IPS DF 19.7 (cell line): Measurements from ENCODE around the gene CPZ.

Source experiments
- DNase-seq: peaks from one replicate; pipeline ENCODE4 v3.0.0-alpha.2; 2013; ENCODE audit warnings: low read depth, low spot score

Gene CPZ

DNA sequence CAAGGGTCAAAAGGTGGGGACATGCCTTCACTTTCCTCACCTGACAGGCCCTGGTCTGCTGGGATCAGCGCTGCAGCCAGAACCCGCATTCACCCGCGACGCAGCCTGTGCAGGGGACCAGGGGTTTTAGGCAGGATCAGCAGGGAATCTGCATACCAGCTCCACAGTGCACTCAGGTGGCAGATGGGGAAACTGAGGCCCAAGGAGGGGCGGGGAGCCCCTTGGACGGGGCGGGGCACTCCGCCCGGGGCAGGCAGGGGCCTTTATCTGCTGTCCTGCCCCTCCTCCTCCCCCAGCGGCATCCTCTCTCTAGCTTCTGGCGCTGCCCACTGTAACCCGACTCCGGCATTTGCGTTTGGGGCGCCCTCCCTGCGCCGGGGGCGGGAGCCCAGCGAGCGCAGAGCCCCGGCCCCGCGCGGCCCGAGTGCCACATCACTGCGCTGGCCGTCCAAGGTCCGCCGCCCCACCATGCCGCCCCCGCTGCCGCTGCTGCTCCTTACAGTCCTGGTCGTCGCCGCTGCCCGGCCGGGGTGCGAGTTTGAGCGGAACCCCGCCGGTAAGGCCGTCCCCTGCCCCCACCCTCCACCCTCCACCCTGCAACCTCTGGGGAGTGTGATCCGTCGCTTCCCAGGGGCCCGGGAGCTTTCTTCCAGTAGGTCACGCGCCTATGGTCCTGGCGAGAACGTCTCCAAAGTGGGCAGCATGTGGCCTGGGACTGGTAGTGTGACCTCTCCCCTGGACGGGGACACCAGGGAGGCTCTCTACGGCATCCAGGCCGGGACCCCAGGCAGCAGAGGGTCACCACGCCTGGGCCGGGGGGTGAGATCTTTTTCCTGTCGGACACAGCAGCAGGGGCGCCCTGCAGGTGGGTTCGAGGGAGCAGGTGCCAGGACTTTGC is at the start of gene CPZ:
CPZ (plus strand) TSS at position 400 of the 898 bp plus-strand sequence; CDS start at position 469, 69 bp downstream.
- no peak for DNase-seq

DNA sequence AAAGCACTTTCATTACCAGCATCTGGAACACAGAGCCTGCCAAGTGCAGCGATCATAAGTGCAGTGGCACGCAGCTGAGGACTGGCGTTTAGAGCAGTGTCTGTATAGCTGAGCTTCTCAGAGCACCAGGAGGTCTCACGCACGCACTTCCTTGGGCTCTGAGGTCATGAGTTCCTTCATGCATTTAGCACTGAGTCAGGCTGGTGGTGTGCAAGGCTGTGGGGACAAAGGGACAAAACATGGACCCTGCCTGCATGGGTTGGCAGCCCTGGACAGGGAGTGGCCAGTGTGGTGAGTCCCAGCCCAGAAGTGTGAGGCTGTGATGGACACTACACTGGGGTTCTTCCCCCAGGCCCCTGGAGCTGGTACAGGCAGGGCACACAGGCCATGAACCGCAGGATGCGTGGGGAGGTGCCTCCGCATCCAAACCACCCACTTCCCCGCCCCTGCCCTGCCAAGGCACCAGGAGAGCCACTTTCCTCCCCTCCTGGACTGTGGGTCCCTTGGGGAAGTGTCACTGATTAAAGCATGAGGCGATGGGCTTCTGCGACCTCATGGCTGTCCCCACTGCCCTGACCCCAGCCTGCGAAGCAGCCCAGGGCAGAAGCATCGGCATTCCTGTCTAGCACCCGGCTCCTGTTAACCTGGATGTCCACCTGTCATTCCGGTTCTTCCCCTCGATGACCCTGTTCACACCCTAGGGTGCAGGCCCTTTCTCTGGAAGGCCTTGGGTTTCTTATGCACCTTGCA is 49.6 kb upstream of the CPZ start:
- no peak for DNase-seq

DNA sequence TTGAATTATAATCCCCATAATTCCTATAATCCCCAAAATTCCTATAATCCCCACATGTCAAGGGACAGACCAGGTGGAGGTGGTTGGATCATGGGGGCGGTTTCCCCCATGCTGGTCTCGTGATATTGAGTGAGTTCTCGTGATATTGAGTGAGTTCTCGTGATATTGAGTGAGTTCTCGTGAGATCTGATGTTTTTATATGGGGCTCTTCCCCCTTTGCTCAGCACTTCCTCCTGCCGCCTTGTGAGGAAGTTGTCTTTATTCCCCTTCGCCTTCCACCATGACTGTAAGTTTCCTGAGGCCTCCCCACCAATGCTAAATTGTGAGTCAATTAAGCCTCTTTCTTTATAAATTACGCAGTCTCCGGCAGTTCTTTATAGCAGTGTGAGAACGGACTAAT is 48.9 kb upstream of the CPZ start:
- DNase-seq: no peak

DNA sequence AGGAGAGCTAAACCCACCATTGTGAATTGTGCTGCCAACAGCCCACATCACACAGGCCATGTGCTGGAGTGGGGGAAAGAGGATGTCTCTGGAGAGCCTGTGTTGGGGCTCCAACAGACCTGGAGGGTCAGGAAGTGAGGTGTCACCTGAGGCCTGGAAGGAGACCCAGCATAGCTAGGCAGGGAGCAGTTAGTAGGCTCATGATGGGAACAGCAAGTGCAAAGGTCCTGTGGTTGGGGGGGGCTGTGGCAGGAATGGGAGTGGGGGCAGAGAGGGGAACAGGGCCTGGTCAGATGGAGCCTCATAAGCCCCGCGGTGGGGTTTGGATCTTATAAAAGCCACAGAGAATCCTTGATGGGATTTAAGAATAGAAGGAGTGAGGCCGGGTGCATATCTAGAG is 48.3 kb upstream of the CPZ start:
- DNase-seq: no peak

DNA sequence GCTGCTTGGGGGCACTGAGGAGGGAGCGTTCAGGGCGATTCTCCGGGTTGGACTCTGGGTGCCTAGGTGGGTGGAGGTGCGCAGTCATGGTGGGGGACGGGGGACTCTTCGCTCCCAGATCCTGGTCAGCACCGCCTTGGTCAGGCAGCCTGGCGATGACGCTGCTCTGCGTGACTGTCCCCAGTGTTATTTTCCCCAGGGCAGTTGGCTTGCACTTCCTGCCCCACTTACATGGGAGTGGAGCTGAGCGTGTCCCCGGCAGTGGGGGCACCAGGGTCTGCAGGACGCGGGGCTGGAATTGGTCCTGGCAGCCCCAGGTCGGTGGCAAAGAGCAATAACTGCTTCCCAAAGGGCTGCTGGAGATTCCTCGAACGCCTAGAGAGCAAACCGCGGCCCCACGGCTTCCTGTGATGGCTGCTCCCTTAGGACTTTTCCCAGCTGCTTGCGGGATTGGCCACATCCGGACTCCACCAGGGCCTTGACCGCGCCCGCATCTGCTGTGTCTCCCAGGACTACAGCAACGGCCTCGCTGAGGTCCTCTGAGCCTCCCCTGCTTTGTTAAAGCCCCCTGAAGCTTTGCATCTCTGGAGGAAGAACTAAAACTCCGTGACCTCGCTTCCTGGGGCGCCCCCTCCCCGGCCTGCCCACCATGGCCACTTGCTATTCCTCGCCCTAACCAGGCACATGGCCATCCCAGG is 47.7 kb upstream of the CPZ start:
- DNase-seq: no peak

DNA sequence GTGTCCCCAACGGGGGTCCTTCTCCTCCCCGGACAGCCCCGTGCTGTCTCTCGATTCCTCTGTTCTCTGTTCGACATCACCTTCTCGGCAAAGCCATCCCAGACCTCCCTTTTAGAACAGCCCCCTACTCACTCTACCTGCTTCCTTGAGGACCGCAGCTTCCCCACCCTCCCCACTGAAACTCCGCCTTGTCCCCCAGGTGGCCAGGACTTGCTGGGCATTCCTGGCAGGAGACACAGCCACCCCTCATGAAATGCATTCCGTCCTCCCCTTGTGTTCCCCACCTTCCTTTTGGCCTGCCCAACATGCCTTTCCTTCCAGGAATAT is 47.2 kb upstream of the CPZ start:
- DNase-seq: no peak

DNA sequence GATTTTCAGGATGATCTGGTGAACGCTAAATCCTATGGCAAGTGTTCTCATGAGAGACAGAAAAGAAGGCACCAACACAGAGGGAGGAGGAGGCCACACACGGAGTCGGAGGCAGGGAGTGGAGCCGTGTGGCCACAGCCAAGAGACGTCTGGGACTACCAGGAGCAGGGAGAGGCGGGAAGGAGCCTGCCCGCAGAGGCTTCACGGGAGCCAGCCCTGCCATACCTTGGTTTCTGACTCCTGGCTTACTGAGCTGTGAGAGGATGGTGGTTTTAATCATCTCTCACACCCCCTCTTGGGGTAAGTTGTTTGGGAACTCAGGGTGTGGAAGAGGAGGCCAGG is 45.8 kb upstream of the CPZ start:
- no peak for DNase-seq

DNA sequence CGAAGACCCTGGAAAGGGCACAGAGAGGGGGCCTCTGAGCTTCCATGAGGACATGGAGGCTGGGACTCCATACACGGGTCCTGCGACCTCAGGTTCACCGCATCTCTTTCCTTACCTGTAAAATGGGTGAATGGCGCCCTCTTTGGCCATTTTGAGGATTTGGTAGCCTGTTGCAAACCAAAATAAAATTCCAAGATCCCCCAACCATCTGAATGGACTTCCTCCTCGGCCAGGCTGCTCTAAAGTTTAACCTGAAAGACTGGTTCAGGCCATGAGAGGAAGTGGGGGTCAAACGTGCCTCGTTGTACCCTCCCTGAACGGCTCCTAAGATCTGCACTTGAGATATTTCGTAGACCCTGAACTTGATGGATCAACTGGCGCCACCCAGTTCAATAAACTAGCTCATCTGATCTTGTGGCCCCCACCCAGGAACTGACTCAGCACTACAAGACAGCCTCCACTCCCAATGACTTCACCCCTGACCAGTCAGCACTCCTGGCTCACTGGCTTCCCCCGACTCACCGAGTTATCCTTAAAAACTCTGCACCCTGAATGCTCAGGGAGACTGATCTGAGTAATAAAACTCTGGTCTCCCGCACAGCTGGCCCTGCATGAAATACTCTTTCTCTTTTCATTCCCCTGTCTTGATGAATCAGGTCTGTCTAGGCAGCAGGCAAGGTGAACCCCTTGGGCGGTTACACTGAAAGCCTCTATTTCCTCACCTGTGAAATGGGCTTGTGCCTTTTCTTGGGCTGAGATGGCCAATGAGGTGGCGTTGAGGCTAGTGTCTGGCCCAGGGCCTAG is 45.3 kb upstream of the CPZ start:
- peak; percentile 25 for DNase-seq

DNA sequence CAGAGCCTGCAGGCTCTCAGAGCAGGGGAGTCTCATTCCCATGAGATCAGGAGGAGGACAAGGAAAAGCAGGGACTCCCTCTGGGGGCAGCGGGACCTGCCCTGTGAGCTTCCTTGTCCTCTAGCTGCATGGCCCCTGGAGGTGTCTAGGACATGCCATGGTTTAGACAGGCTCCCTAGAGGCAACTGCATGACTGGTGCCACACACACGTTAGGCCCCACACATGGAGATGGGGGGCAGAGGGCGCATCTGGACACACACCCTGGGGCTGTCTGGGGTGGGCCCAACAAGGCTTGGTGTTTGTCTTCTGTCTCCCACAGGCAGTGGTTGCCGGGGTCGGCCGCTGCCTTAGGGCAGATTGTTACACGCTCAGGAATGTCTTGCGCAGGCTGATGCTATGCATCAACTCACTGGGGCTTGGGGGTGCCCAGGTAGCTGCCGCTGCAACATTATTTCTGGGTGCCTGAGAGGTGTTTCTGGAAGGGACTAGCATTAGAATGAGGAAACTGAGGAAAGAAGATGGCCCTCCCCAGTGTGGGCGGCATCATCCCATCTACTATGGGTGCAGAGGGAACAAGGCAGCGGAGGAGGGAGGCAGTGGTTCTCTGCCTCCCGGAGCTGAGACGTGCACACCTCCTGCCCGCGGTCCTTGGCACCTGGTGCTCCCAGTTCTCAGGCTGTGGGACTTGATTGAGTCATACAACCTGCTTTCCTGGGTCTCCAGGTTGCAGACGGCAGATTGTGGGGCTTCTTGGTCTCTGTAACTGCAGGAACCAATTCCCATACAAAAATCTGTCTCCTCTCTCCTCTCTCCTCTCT is 44.4 kb upstream of the CPZ start:
- DNase-seq: no peak

DNA sequence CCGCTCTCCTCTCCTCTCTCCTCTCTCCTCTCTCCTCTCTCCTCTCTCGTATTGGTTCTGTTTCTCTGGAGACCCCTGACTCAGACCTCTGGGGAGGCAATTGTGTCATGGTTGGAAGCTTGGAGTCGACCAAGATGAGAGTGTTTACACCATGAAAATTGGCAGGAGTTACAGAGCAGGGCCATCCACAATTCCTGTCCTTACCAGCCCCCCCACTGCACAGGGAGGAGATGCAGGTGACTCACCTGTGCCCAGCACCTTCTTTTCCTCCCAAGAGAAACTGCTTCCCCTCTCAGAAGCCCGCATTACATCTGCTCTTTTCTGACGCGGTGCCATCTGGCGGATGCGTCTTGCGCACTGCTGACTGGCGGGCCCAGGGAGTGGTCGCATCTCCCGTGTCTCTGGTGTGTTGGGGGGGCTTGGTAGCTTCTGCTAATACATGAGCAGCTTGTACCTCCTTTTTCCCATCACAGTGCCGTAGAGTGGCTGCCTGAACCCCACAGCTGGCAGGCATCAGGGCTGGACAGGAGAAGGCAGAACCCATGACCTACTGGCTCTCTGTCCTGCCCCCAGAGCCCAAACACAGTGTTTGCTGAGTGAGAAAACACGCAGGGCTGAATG is 43.7 kb upstream of the CPZ start:
- no peak for DNase-seq

DNA sequence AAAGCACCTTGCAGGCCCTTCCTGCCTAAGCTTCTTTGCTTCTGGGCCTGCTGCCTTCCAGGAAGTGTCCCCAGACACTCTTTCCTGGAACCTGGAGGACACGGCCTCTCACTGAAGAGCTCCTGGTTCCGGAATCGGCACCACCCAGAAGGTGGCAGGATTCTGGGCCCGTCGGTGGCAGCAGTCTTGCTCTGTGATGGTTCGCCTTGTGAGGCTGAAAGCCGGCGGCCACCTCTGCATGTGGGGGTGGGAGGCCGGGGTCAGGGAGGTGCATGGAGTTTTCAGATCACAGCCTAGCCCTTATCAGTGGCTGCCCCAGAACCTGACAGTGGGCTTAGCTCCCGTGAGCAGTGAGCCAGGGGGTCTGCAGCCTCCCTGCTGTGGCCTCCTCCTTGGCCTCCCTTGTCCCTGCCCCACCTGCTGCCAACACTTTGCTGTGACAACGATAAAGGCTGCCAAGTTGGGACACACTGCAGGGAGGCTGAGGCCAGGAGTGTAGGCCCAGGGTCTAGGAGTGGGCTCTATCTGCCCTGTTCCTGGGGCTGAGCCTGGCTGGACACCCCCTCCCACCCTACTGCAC is 43.1 kb upstream of the CPZ start:
- DNase-seq: no peak

DNA sequence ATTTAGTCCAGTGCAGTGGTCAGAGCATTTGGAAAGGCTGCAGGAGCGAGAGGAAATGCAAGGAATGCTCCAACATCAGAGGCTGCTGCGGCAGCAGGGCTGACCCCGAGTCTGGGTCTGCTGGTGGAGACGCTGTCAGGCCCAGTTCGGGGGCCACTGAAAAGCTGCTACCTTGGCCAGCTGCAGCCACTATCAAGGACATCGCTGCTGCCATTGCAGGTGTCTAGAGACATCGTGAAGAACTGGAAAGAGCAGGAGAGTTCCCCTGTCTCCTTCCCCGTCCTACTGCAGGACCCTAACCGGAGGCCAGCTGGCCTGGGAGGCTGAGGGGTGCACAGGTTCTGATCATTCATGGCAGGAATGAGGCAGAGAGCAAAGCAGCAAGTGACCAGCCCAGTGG is 41.9 kb upstream of the CPZ start:
- no peak for DNase-seq

DNA sequence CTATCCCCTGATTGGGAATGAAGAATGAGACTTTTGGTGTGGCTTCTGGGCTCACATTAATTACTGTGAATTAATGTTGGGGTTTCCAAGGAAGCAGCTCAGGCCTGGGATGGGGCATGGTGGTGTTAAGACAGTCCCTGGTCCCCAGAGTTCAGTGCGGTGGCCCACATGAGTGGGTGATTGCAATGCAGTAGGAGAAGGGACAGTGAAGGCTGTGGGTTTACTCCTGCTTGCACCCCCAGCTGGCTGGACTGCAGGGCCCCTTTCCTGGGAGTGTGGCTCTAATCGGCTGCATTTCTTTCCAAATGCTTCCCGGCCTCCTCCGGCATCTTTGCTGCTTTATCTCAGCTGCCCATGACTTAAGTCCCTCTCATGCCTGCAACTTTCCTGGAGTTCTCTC is 40.5 kb upstream of the CPZ start:
- DNase-seq: no peak

DNA sequence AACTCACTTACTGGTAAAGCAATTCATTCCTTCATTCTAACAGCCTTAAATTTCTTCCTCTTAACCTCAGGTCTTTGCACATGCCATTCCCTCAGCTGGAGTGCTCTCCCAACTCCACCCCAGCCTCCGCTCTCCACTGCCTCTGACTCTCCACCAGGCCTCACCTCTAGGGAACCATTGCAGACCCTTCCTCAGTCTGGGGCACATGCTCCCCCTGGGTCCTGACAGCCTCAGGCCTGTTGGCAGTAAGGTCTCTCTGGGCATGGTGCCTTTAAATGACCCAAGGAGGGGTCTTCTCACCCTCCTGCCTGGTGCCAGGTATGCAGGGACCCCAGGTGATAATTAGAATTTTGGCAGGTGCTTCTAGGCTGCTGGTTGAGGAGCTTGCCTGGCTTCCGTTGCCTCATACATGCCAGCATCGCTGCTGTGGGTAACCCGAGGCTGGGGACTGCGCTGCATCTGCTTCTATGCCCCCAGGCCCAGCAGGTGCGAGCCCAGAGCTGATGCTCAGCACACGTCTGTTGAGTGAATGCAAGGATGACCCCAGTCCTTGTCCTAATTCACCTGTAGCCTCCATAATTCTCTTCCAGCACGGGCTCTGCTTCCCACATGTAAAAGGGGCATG is 39.9 kb upstream of the CPZ start:
- no peak for DNase-seq

DNA sequence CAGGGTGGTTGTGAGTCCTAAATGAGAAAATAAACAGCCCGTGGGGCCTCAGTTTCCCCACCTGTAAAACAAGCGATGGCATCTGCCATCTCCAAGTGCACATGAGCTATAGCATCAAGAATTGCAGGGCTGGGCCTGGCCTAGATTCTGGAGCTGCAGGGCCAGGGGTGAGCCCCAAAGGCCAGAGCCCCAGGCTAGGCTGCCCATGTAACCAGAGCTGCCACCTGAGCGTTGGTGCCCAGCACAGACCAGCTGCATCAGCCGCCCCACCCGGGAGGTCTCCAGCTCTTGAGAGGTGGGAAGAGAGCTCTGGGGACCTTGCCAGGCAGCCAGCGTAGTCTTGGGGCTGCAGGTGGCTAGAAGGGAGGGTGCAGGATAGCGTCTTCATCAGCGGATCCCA is 39.3 kb upstream of the CPZ start:
- no peak for DNase-seq

DNA sequence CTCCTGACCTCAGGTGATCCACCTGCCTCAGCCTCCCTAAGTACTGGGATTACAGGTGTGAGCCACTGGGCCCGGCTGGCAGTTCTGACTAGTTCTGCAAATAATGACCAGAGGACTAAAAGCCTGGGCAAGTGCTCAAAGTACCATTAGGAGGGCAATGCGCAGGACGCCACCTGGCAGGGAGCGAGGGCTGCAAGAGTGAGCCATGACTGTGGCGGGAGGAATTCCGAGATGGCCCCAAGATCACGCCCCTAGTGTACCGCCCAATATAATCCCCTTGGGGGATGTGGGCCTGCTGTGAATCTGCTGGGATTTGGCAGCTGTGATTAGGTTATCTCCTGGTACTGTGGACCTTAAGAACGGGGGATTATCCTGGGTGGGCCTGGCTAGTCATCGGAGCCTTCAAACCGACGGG is 38.6 kb upstream of the CPZ start:
- no peak for DNase-seq

DNA sequence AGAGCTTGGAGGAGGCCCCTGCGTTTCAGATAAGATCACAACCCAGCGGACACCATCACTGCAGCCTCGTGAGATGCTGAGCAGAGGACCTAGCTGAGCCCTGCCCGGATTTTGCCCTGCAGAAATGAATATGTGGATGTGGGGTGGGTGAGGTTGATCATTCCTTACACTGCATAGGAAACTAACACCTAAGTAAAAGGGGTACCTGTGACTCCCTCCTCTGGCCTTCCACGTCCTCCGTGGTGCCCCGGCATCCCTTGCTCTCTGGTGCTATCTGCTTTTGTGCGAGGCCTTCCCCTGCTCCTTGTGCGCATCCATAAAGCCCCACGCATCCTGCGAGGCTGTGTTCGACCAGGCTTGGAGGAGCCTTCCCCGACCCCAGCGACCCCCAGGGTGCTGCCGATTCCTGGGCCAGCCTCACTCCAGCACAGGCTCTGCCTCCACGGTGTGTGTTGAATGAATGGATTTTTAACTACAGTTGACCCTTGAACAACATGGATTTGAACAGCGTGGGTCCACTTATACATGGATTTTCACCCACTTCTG is 37.9 kb upstream of the CPZ start:
- no peak for DNase-seq

DNA sequence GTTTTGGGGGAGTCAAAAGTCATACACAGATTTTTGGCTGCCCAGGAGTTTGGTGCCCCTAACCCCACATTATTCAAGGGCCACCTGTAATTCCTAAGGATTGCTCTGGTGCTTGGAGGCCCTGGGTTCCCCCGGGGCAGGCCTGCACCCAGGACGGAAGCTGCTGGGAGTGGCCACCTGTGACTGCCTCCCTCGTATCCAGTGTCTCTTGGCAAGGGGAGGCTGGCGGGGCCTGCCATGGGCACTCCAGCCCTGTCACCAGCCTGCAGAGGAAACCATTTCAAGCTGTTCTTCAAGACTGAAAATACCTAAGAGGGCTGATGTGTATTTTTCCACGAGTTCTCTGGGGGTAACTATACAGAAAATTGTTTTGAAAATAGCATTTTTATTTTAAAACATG is 36.8 kb upstream of the CPZ start:
- no peak for DNase-seq
